MM.1S (cell line): ENCODE data around the gene IFT20.

Experiments
- DNase-seq: peaks from one replicate; pipeline ENCODE4 v3.0.0-alpha.2; 2015
- H2AFZ ChIP-seq: fragments of 300-600 bp; sonication (generic); 2 replicates; pipeline ENCODE4 v1.6.0; 2016; ENCODE audit warnings: antibody characterized with exemption, low read length
- H3F3A ChIP-seq: fragments of 300-600 bp; sonication (generic); 2 replicates; pipeline ENCODE4 v1.6.1; 2016; ENCODE audit warnings: mild to moderate bottlenecking, antibody characterized with exemption, low read length, moderate library complexity, mixed read lengths; ENCODE audit not compliant: insufficient read depth
- H3K27ac ChIP-seq: fragments of 300-600 bp; sonication (generic); 2 replicates; pipeline ENCODE4 v1.5.1; 2016; ENCODE audit warnings: mild to moderate bottlenecking, low read length
- H3K27me3 ChIP-seq: fragments of 300-600 bp; sonication (generic); replicated peaks from 2 replicates; pipeline ENCODE4 v1.6.0; 2016; ENCODE audit warnings: low read length; ENCODE audit not compliant: insufficient read depth
- H3K36me3 ChIP-seq: fragments of 300-600 bp; sonication (generic); replicated peaks from 2 replicates; pipeline ENCODE4 v1.6.1; 2016; ENCODE audit warnings: mild to moderate bottlenecking, low read length, mixed read lengths; ENCODE audit not compliant: insufficient read depth
- H3K4me1 ChIP-seq: fragments of 300-600 bp; sonication (generic); 2 replicates; pipeline ENCODE4 v1.6.1; 2016; ENCODE audit warnings: low read length, mixed read lengths
- H3K4me2 ChIP-seq: fragments of 300-600 bp; sonication (generic); 2 replicates; pipeline ENCODE4 v1.6.0; 2016; ENCODE audit warnings: low read depth, low read length
- H3K4me3 ChIP-seq: fragments of 300-600 bp; sonication (generic); 2 replicates; pipeline ENCODE4 v1.5.1; 2016; ENCODE audit warnings: low read length, mixed read lengths
- H3K79me2 ChIP-seq: fragments of 300-600 bp; sonication (generic); 2 replicates; pipeline ENCODE4 v1.6.1; 2016; ENCODE audit warnings: mixed run types, low read length, mixed read lengths
- H3K9ac ChIP-seq: fragments of 300-600 bp; sonication (generic); 2 replicates; pipeline ENCODE4 v1.6.1; 2016; ENCODE audit warnings: low read length, mixed read lengths
- H3K9me2 ChIP-seq: fragments of 300-600 bp; sonication (generic); replicated peaks from 2 replicates; pipeline ENCODE4 v1.6.1; 2016; ENCODE audit warnings: mild to moderate bottlenecking, low read length, mixed read lengths; ENCODE audit not compliant: insufficient read depth
- H3K9me3 ChIP-seq: fragments of 300-600 bp; sonication (generic); replicated peaks from 2 replicates; pipeline ENCODE4 v1.6.1; 2016; ENCODE audit warnings: mild to moderate bottlenecking, low read length, mixed read lengths; ENCODE audit not compliant: insufficient read depth
- H4K20me1 ChIP-seq: fragments of 300-600 bp; sonication (generic); 2 replicates; pipeline ENCODE4 v1.6.1; 2016; ENCODE audit warnings: mild to moderate bottlenecking, low read length, moderate library complexity, mixed read lengths; ENCODE audit not compliant: insufficient read depth
- CTCF ChIP-seq: fragments of 300-600 bp; sonication (generic); IDR thresholded peaks from 2 replicates; pipeline ENCODE4 v1.5.1; 2016; ENCODE audit warnings: antibody characterized with exemption, low read length, mixed read lengths
- EZH2 ChIP-seq: fragments of 300-600 bp; sonication (generic); optimal IDR thresholded peaks from 2 replicates; pipeline ENCODE3; 2017; ENCODE audit warnings: low read depth, mild to moderate bottlenecking, antibody characterized with exemption, low read length, mixed read lengths
- EZH2phosphoT487 ChIP-seq: fragments of 300-600 bp; sonication (generic); IDR thresholded peaks from 2 replicates; pipeline ENCODE4 v1.6.1; 2018; ENCODE audit warnings: antibody characterized with exemption, low read length

IFT20 gene

GRCh38 chr17:28338056-28338768, 2.9 kb upstream of the IFT20 start:
- Histone ChIP-seq H3K4me3 (no peak overlapping the region), H3K79me2 (peaks cover 48% of the 10 kb centered on the region), H3K36me3 (no peaks in the 10 kb centered on the region), H3K9me2 (no peaks in the 10 kb centered on the region), H3K9me3 (no peaks in the 10 kb centered on the region), H2AFZ (no peak overlapping the region), H4K20me1 (no peaks in the 10 kb centered on the region), H3K9ac (no peak overlapping the region), H3K27ac (no peak overlapping the region), H3F3A (peaks cover 7% of the 10 kb centered on the region), H3K27me3 (no peaks in the 10 kb centered on the region), H3K4me1 (peaks cover 24% of the 10 kb centered on the region), H3K4me2 (no peak overlapping the region)
- TF ChIP-seq CTCF (no peak), EZH2phosphoT487 (no peak), EZH2 (no peak)
- DNase-seq = no peak

GRCh38 chr17:28335959-28336871, 943 bp upstream of the IFT20 start:
- Histone ChIP-seq H3K9ac (peak overlapping the region; percentile 75), H3K27ac (peak overlapping the region; percentile 14; the same call in 1 of the 2 replicates), H3K27me3 (no peaks in the 10 kb centered on the region), H2AFZ (peak overlapping the region; percentile 84), H3K79me2 (peaks cover 57% of the 10 kb centered on the region), H3K36me3 (no peaks in the 10 kb centered on the region), H4K20me1 (no peaks in the 10 kb centered on the region), H3K4me2 (peak overlapping the region; percentile 97), H3K4me3 (peak overlapping the region; percentile 91), H3F3A (no peaks in the 10 kb centered on the region), H3K9me2 (no peaks in the 10 kb centered on the region), H3K4me1 (peaks cover 18% of the 10 kb centered on the region), H3K9me3 (no peaks in the 10 kb centered on the region)
- TF ChIP-seq EZH2phosphoT487 (no peak), CTCF (no peak), EZH2 (no peak)
- DNase-seq = no peak

GRCh38 chr17:28334666-28335200, 539 bp downstream of the IFT20 start:
- Histone ChIP-seq H2AFZ (peak overlapping the region; percentile 83), H3K9me2 (no peaks in the 10 kb centered on the region), H4K20me1 (no peaks in the 10 kb centered on the region), H3K9me3 (no peaks in the 10 kb centered on the region), H3F3A (no peaks in the 10 kb centered on the region), H3K27ac (peak overlapping the region; percentile 61; the same call in 1 of the 2 replicates), H3K36me3 (no peaks in the 10 kb centered on the region), H3K4me1 (peaks cover 18% of the 10 kb centered on the region), H3K27me3 (no peaks in the 10 kb centered on the region), H3K79me2 (peaks cover 57% of the 10 kb centered on the region), H3K4me3 (peak overlapping the region; percentile 91), H3K9ac (peak overlapping the region; percentile 80), H3K4me2 (peak overlapping the region; percentile 84)
- DNase-seq = peak; percentile 15
- TF ChIP-seq EZH2phosphoT487 (no peak), EZH2 (no peak), CTCF (no peak)
